GM21528 (cell line): ENCODE data around the gene YJU2.
"Not testable (repeated sequence)": the region's sequence is repeated elsewhere in the genome, so short reads cannot be mapped to it uniquely, and the experiment has no call there.

Source experiments
- ATAC-seq: cut with Tn5 transposase; IDR thresholded peaks from one replicate; pipeline ENCODE4 v1.9.1; 2021; ENCODE audit warnings: mild to moderate bottlenecking, moderate library complexity; ENCODE audit not compliant: unreplicated experiment, low FRiP score

YJU2 gene

DNA sequence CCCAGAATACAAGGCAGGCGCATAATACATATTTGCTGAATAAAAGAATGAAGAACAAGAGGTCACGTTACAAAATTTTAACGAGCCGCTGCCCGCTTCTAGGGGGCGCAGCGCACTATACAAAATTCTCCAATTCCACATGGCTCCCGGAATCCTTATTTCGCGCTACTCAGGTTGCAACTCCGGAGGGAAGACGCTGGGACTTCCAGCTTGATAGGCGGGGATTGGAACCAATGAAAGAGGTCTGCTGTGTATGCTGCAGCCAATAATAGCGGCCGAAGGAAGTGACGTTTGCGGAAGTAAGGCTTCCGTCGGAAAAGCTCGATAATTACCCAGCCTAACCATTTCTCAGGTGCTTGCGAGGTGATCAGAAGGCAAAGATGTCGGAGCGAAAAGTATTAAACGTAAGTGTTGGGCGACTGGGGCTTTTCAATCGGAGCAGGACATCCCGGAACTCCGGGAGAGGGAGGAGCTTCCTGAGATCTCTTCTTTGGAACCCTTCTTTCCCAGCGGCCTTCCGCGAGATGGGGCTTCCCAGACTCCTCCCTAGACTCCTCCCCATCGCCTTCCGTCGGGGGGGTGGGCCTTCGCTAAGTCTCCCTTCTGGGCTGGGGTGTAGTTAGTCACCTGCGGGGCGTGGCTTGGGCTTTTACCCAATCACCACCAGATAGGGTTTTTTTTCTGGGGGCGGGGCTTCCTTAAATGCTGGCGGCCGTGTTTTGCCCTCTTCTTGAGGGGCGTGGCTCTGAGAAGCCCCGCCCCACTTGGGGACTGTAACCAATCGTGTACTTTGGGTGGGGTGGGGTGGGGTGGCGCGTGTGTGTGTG is at the start of gene YJU2:
YJU2 (plus strand) TSS at position 314 of the 827 bp plus-strand sequence; CDS start at position 381, 67 bp downstream.
- peak; percentile 81 for ATAC-seq

GRCh38 chr19:4197228-4197624 is 49.7 kb upstream of the YJU2 start:
- no peak for ATAC-seq

DNA sequence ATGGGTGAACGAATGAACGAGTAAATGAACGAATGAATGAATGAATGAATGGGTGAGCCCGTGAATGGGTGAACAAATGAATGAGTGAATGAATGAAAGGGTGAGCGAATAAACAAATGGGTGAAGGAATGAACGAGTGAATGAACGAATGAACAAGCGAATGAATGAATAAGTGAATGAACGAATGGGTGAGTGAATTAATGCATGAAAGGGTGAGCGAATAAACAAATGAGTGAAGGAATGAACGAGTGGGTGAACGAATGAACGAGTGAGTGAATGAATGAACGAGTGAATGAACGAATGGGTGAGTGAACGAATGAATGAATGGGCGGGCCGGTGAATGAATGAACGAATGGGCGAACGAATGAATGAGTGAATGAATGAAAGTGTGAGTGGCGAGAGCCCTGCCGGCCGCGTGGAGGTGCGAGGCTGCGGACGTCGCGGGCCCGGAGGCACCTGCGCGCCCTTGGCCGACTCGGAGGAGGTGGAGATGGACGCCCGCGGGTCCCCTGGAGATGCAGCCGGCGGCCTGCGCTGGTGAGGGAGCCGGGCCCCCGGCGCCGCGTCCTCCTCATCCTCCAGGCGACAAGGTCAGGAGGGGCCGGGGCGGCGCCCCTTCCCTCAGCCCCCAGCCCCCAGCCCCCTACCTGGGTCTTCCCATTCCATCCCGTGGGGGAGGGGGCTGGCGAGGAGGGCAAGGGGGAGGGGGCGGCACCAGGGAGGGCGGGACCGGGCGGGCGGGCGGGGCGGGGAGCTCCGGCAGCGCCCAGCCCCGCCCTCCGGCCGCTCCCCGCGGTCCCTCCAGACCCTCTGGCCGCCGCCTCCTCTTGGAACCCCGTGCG is 49.0 kb upstream of the YJU2 start:
- no peak for ATAC-seq

- no peak for ATAC-seq
Observed at GRCh38 chr19:4198467-4199126, 48.3 kb upstream of the YJU2 start.

- no peak for ATAC-seq
Observed at GRCh38 chr19:4199699-4200293, 47.1 kb upstream of the YJU2 start.

DNA sequence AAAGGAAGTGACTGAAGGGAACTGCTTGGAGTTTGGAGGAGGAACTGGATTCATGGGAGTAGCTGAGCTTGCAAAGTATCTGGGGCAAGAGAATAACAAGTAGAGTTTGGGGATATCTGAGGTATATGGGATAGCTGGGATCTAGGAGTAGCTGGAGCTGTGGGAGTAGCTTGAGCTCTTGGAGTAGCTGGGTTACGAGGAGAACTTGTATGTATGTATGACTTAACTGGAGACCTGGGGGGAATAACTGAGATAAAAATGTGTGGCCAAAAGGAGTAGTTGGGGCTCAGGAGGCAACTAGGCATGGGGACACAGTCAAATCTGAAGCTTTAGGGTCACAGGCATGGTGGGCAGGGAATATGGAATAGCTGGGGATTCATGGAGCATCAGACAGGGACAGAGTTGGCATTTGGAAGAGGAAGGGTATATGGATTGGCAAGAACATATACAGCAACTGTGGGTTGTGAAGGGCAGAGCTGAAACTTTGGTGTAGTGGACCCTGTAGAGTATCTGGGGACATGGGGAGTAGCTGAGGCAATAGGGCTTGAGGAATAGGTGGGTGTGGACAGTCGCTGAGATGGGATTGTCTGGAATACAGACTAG is 45.8 kb upstream of the YJU2 start:
- ATAC-seq: no peak

DNA sequence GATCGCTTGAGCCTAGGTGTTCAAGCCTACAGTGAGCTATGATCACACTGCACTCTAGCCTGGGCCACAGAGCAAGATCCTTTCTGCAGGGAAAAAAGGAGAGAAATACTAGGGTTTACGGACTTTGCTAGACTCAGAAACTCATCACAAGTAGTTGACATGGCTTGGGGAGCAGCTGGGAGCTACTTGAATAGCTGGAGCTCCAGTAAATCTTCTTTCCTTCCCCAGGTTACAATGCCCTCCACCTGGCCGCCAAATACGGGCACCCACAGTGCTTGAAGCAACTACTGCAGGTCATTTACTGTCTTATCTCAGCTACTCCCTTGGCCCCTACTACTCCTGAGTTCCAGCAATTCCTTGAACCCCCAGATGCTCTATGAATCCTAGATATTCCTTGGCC is 45.1 kb upstream of the YJU2 start:
- no peak for ATAC-seq

DNA sequence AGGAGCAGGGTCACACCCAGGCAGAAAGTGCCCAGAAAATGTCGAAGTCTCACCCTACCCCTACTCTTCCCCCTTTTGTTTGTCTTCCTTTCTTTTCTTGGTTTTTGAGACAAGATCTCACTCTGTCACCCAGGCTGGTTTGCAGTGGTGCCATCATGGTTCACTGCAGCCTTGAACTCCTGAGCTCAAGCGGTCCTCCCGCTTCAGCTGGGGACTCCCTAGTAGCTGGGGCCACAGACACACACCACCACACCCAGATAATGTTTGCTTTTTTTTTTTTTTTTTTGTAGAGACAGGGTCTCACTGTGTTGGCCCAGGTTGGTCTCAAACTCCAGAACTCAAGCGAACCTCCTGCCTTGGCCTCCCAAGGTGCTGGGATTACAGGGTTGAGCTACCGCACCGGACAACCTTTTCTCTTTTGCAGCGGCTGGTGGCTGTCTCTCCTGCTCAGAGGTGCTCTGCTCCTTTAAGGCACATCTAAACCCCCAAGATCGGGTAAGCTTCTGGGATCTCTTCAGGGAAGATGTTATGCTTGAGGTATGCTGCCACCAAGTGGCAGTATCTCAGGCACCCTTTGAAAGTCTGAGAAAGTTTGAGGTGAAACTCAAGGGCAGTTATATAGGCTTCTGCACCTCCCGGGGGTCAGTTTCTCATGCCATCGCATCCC is 39.9 kb upstream of the YJU2 start:
- ATAC-seq: no peak

DNA sequence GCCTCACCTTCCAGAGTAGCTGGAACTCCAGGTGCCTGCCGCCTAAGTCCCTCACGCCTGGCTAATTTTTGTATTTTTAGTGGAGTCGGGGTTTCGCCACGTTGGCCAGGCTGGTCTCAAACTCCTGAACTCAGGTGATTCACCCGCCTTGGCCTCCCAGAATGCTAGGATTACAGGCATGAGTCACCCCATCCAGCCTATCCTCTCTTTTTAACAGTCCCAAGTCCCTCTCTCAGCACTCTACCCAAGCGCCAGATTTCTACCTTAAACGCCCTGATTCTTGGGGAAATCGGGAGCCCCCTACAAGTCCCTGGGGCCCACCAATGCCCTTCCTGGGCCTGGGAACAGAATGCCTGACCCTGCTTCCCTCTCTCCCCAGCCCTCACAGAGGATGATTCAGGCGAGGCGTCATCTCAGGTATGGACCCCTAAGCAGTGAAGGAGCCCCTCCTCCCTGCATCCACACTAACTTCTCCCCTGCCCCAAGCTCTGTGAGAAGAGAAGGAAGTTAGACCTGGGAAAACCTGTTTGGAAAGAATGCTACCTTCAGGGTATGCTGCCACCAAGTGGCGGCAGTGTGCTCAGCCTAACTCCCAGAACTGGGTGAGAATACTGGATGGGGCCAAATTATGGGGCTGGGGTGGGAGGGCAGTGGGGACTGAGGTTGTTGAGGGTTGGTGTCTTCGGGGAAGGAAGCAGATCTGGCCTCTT is 38.3 kb upstream of the YJU2 start:
- ATAC-seq: no peak

DNA sequence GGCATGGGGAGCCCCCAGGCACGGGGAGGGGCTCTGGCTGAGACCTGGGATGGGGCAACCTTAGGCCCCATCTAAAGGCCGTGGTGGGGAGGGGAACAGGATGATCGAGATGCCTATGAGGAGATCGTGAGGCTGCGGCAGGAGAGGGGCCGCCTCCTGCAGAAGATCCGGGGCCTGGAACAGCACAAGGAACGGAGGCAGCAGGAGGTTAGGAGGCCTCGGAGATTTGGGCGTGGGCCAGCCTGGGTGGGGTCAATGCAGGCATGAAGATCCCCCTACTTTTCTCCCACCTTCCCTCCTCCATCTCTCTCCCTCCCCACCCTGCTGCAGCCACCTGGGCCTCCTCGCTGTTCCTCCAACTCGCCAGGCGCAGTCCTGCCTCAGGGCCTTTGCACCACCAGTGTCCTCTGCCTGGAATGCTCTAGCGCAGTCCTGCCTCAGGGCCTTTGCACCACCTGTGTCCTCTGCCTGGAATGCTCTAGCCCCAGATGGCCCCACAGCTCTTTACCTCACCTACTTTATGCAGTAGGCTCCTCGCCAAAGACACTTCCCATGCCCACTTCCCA is 36.6 kb upstream of the YJU2 start:
- no peak for ATAC-seq

DNA sequence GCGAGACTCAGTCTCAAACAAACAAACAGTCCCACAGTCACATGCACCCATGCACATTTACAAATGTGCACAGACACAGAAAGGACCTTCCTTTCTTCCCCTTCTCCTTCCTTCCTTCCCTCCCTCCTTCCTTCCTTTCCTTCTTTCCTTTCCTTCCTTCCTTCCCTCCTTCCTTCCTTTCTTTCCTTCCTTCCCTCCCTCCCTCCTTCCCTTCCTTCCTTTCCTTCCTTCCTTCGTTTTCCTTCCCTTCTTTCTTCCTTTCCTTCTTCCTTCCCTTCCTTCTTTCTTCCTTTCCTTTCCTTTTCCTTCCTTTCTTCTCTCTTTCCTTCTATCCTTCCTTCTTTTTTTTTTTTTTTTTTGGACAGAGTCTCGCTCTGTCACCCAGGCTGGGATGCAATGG is 33.8 kb upstream of the YJU2 start:
- ATAC-seq: no peak

- ATAC-seq: no peak
Observed at GRCh38 chr19:4215807-4216206, 31.1 kb upstream of the YJU2 start.

DNA sequence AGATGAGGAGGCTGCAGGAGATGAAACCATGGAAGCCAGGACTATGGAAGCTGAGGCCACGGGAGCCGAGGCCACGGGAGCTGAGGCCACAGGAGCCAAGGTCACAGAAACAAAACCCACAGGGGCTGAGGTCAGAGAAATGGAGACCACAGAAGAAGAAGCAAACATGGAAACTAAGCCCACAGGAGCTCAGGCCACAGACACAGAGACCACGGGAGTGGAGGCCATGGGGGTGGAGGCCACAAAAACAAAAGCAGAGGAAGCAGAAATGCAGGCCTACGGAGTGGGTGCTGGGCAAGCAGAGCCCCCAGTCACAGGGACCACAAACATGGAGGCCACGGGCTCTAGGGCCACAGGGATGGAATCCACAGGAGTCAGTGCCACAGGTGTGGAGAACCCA is 30.0 kb upstream of the YJU2 start:
- ATAC-seq: no peak

DNA sequence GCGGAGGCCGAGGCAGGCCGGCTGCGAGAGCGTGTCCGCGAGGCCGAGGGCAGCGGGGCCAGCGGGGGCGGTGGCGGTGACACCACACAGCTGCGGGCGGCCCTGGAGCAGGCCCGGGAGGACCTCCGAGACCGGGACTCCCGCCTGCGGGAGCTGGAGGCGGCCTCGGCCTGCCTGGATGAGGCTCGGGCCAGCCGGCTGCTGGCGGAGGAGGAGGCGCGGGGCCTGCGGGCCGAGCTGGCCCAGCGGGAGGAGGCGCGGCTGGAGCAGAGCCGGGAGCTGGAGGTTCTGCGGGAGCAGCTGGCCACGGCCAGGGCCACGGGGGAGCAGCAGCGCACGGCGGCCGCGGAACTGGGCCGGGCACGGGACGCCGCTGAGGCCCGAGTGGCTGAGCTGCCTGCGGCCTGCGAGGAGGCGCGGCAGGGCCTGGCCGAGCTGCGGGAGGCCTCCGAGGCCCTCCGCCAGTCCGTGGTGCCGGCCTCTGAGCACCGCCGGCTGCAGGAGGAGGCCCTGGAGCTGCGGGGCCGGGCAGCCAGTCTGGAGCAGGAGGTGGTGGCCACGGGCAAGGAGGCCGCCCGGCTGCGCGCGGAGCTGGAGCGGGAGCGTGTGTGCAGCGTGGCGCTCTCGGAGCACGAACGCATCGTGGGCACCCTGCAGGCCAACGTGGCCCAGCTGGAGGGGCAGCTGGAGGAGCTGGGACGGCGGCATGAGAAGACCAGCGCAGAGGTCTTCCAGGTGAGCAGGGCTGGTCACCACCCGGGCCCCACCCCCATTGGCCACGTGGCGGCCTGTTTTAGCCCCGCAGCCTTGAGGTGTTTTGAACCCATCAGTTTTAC is 29.2 kb upstream of the YJU2 start:
- ATAC-seq: no peak

DNA sequence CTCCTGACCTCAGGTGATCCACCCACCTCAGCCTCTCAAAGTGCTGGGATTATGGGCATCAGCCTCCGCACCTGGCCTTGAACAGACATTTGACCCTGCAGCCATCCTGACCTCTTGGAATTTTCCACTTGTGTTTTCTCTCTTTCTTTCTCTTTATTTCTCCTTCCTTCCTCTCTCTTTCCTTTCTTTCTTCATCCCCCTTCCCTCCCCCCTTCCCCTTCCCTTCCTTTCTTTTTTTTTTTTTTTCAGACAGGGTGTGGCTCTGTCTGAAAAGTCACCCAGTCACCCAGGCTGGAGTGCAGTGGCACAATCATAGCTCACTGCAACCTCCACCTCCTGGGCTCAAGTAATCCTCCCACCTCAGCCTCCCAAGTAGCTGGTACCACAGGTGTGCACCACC is 28.4 kb upstream of the YJU2 start:
- ATAC-seq: not testable (repeated sequence)

- ATAC-seq: no peak
Observed at GRCh38 chr19:4220188-4220587, 26.7 kb upstream of the YJU2 start.

DNA sequence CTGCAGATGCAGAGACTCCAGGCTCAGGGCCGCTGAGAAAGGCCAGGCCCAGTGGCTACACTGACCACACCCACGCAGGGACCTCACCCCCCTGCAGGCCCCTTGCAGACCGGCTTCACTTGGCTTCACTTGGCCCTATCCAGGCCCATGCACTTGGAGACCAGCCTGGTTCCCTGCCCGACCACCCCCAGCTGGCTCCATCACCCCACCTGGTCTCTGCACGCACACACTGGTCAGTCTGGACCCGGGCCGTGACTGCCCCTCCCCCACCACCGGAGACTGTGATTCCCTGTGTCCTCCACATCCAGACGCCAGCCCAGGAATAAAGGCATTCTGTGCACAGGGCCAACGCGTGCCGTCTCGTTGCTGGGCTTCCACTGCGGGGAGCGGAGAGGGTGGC is 22.4 kb upstream of the YJU2 start:
- ATAC-seq: no peak

GRCh38 chr19:4225885-4226284 is 21.0 kb upstream of the YJU2 start:
- no peak for ATAC-seq
